Thyroid gland (tissue), 4 donors: ENCODE results near the gene BORA. TPM values are rescaled to one million over a fixed set of nuclear protein-coding genes. Genes with fewer than 3 reads are reported as not detected.
A peak's percentile ranks its signal among the peaks of the same experiment; 100 is the strongest.
"Not testable (repeated sequence)": the region's sequence is repeated elsewhere in the genome, so short reads cannot be mapped to it uniquely, and the experiment has no call there.

Experiments
- DNase-seq, 2 donors: peaks; one replicate each; pipeline ENCODE4 v3.0.0-alpha.2; 2019
- H3K27ac ChIP-seq, 3 donors: fragments of 200-600 bp; sonication (generic); 1 replicate in 2 of 3; 2 replicates in 1 of 3; pipeline ENCODE4 v1.5.1; 2016 to 2019; ENCODE audit warnings: mild to moderate bottlenecking in 1 of 3, moderate library complexity in 1 of 3
- H3K27me3 ChIP-seq: fragments of 200-600 bp; sonication (generic); one replicate; pipeline ENCODE4 v1.5.1; 2019
- H3K36me3 ChIP-seq, 2 donors: fragments of 200-600 bp; sonication (generic); one replicate each; pipeline ENCODE4 v1.5.1; 2016 to 2019
- H3K4me1 ChIP-seq, 2 donors: fragments of 200-600 bp; sonication (generic); one replicate each; pipeline ENCODE4 v1.5.1; 2017 to 2019
- H3K4me3 ChIP-seq, 3 donors: fragments of 200-600 bp; sonication (generic); replicated peaks in 1 of 3; 1 replicate in 2 of 3; 2 replicates in 1 of 3; pipeline ENCODE4 v1.5.1; 2016; ENCODE audit warnings: mild to moderate bottlenecking in 1 of 3
- H3K9me3 ChIP-seq: fragments of 200-600 bp; sonication (generic); one replicate; pipeline ENCODE4 v1.5.1; 2017
- CTCF ChIP-seq, 6 experiments: fragments of 200-600 bp in 3 of 6; fragments of 450-650 bp in 3 of 6; sonication (generic) in 3 of 6; IDR thresholded peaks; one replicate each; pipeline ENCODE4 v1.5.1; 2016 to 2019; ENCODE audit warnings: antibody characterized with exemption in 6 of 6, mild to moderate bottlenecking in 2 of 6, inconsistent platforms in 1 of 6, moderate library complexity in 1 of 6
- POLR2A ChIP-seq, 2 donors: fragments of 450-650 bp; IDR thresholded peaks; one replicate each; pipeline ENCODE4 v1.6.1; 2017; ENCODE audit warnings: antibody characterized with exemption in 2 of 2, mild to moderate bottlenecking in 2 of 2, moderate library complexity in 1 of 2
- WGBS, 2 donors: methylation state at CpG; one replicate each; pipeline ENCODE4 v1.1.5; 2017; 5-methylcytosine and 5-hydroxymethylcytosine counted together
- intact Hi-C: fragments of 100-400 bp; cut with DNase I; formaldehyde crosslinking; loops from one replicate; pipeline ENCODE4 v1.15.1; 2023
- total RNA-seq, 4 donors: library from RNA; depleted of rRNA; stranded (reverse); fragments of >200 nt; gene quantifications; one replicate each; pipeline ENCODE4 v1.2.3, GENCODE V29; 2016

BORA gene
- total RNA-seq, 4 donors from 2014 or later = 1.7 to 6.6 (median 4.7) TPM

GRCh38 chr13:72698164-72698563, 29.6 kb upstream of the BORA start:
- no peak for TF ChIP-seq CTCF (IDR thresholded peaks at IDR 0.05)
- TF ChIP-seq POLR2A (IDR thresholded peaks at IDR 0.05) = no peak
- H3K36me3 ChIP-seq = no peaks in the 10 kb centered on the region
- intact Hi-C loops = no loop called here
- no peak overlapping the region for H3K4me3 ChIP-seq
- WGBS, 2 donors = 72 to 92% methylated on average over 2 of the region's 2 CpGs
- H3K4me1 ChIP-seq = no peaks in the 10 kb centered on the region
- no peak for DNase-seq
- H3K9me3 ChIP-seq = no peaks in the 10 kb centered on the region
- no peak overlapping the region for H3K27ac ChIP-seq
- H3K27me3 ChIP-seq = no peaks in the 10 kb centered on the region

GRCh38 chr13:72700509-72700908, 27.2 kb upstream of the BORA start:
- H3K27me3 ChIP-seq = no peaks in the 10 kb centered on the region
- no peak for DNase-seq

GRCh38 chr13:72716776-72717175, 10.9 kb upstream of the BORA start:
- Histone ChIP-seq H3K9me3 (no peaks in the 10 kb centered on the region), H3K27ac (no peak overlapping the region), H3K4me3 (no peak overlapping the region), H3K36me3 (no peaks in the 10 kb centered on the region), H3K27me3 (no peaks in the 10 kb centered on the region), H3K4me1 (no peaks in the 10 kb centered on the region)
- peak in 1 of 2 donors; percentile 37 for DNase-seq
- intact Hi-C loops = no loop called here
- TF ChIP-seq POLR2A (IDR thresholded peaks at IDR 0.05) = no peak
- TF ChIP-seq CTCF (IDR thresholded peaks at IDR 0.05) = no peak
- WGBS, 2 donors = 41 to 54% methylated on average over 3 of the region's 3 CpGs

More at GRCh38 chr13:72700509-72700908, 27.2 kb upstream of the BORA start:
- Histone ChIP-seq H3K27ac (no peak overlapping the region), H3K36me3 (no peaks in the 10 kb centered on the region), H3K4me1 (no peaks in the 10 kb centered on the region), H3K9me3 (no peaks in the 10 kb centered on the region), H3K4me3 (no peak overlapping the region)
- no peak for TF ChIP-seq POLR2A (IDR thresholded peaks at IDR 0.05)
- no peak for TF ChIP-seq CTCF (IDR thresholded peaks at IDR 0.05)
- intact Hi-C loops = no loop called here
- WGBS, 2 donors = 47 to 50% methylated on average over 1 of the region's 1 CpG

- H3K27me3 ChIP-seq, H3K9me3 ChIP-seq, H3K4me3 ChIP-seq, intact Hi-C loops, H3K36me3 ChIP-seq, H3K4me1 ChIP-seq, H3K27ac ChIP-seq, DNase-seq: not testable (repeated sequence)
- 91 to 93% methylated on average over 15 of the region's 15 CpGs for WGBS, 2 donors
These were observed 1.5 kb upstream of the BORA start for GRCh38 chr13:72726185-72726584.

GRCh38 chr13:72726726-72727416, 852 bp upstream of the BORA start:
- 1 to 3% methylated on average over 15 to 41 of the region's 49 CpGs for WGBS, 2 donors
- DNase-seq = peak; percentile 23 to 50
- H3K9me3 ChIP-seq = no peaks in the 10 kb centered on the region
- TF ChIP-seq POLR2A (IDR thresholded peaks at IDR 0.05) (no peak), CTCF (IDR thresholded peaks at IDR 0.05) (no peak)
- intact Hi-C loops = no loop called here
- peaks cover 4 to 5% of the 10 kb centered on the region in 2 donors for H3K4me1 ChIP-seq
- H3K27ac ChIP-seq = no peak overlapping the region
- no peaks in the 10 kb centered on the region for H3K36me3 ChIP-seq
- H3K27me3 ChIP-seq = no peaks in the 10 kb centered on the region
- peak overlapping the region; percentile 25 to 76 (median 76) for H3K4me3 ChIP-seq
